Lower lobe of right lung (tissue), 2 donors: Measurements from ENCODE around the gene TTC32. TPM values are rescaled to one million over a fixed set of nuclear protein-coding genes. Genes with fewer than 3 reads are reported as not detected.

Experiments used
- ATAC-seq, 2 donors: fragments of 200-7000 bp; cut with Tn5 transposase; one replicate each; pipeline ENCODE4 v1.9.1; 2020 to 2022; ENCODE audit warnings: mild to moderate bottlenecking in 2 of 2, moderate library complexity in 2 of 2
- DNase-seq: peaks from one replicate; pipeline ENCODE4 v3.0.0-alpha.2; 2020
- H3K27ac ChIP-seq: fragments of 200-600 bp; one replicate; pipeline ENCODE4 v1.8.0; 2022
- H3K27me3 ChIP-seq: fragments of 200-600 bp; one replicate; pipeline ENCODE4 v1.8.0; 2022; ENCODE audit warnings: low read depth
- H3K36me3 ChIP-seq: fragments of 200-600 bp; one replicate; pipeline ENCODE4 v1.8.0; 2022; ENCODE audit warnings: mild to moderate bottlenecking
- H3K4me1 ChIP-seq: fragments of 200-600 bp; one replicate; pipeline ENCODE4 v1.8.0; 2022
- H3K4me3 ChIP-seq: fragments of 200-600 bp; one replicate; pipeline ENCODE4 v1.8.0; 2022; ENCODE audit warnings: mild to moderate bottlenecking
- H3K9me3 ChIP-seq: fragments of 200-600 bp; one replicate; pipeline ENCODE4 v1.8.0; 2022
- intact Hi-C: fragments of 100-400 bp; cut with DNase I; formaldehyde crosslinking; loops from one replicate; pipeline ENCODE4 v1.11.0; 2022
- total RNA-seq: library from RNA; stranded (reverse); fragmentation: NEBNext Ultra II Directional; extraction: Animal tissue kit (Norgen Biotek cat#: 25700); gene quantifications from one replicate; pipeline ENCODE4 v1.2.1, GENCODE V29; 2021
- TF ChIP-seq, protein P1 (sequence below): fragments of 200-600 bp; IDR thresholded peaks from one replicate; pipeline ENCODE4 v1.8.0; 2022; ENCODE audit warnings: antibody characterized with exemption, mild to moderate bottlenecking
- donor health status: DM: no; HTN: yes; CAD: no; lungs with severe emphysema.

TTC32 gene
- total RNA-seq, 1 donor from 2014 or later = 10.3 TPM

DNA sequence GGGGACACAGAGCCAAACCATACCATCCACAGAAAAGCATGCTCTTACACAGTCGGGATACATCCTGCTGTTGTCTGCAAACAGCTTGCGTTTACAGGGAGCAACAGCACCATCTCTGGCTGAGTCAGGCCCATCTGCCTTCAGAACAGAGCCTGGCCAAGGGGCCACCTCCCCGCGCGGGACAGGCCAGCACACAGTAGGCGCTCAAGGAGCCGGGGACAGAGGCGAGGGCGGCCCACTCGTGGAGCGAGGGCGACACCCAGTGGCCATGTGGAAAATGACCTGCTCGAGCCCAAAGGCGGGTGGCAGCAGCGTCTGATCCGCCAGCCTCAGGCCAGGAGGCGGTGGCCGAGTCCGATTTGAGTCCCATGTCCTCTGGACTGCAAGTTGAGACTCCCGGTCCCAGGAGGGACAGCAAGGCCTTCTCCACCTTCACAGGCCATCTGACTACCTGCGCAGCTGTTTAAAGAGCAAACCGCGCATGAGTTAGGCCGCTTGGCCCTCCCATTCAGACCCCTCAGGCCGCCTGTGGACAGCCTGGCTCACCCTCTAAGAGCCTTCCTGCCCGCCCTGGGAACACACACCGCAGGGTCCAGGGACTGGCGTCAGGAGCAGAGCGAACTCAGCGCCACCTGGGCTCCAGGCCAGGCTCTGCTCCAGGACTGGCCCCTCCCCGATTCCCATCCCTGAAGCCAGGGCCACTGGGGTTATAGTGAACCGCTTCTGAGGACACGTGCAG, 38.3 kb downstream of the TTC32 start:
- TF ChIP-seq, protein P1, sequence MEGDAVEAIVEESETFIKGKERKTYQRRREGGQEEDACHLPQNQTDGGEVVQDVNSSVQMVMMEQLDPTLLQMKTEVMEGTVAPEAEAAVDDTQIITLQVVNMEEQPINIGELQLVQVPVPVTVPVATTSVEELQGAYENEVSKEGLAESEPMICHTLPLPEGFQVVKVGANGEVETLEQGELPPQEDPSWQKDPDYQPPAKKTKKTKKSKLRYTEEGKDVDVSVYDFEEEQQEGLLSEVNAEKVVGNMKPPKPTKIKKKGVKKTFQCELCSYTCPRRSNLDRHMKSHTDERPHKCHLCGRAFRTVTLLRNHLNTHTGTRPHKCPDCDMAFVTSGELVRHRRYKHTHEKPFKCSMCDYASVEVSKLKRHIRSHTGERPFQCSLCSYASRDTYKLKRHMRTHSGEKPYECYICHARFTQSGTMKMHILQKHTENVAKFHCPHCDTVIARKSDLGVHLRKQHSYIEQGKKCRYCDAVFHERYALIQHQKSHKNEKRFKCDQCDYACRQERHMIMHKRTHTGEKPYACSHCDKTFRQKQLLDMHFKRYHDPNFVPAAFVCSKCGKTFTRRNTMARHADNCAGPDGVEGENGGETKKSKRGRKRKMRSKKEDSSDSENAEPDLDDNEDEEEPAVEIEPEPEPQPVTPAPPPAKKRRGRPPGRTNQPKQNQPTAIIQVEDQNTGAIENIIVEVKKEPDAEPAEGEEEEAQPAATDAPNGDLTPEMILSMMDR = peak; percentile 97
- no peak overlapping the region for H3K4me3 ChIP-seq
- H3K27me3 ChIP-seq = no peaks in the 10 kb centered on the region
- ATAC-seq = peak; percentile 86 to 88
- H3K4me1 ChIP-seq = peaks cover 10% of the 10 kb centered on the region
- peak; percentile 82 for DNase-seq
- intact Hi-C loops = no loop called here
- H3K27ac ChIP-seq = no peak overlapping the region
- no peaks in the 10 kb centered on the region for H3K9me3 ChIP-seq
- H3K36me3 ChIP-seq = no peaks in the 10 kb centered on the region

DNA sequence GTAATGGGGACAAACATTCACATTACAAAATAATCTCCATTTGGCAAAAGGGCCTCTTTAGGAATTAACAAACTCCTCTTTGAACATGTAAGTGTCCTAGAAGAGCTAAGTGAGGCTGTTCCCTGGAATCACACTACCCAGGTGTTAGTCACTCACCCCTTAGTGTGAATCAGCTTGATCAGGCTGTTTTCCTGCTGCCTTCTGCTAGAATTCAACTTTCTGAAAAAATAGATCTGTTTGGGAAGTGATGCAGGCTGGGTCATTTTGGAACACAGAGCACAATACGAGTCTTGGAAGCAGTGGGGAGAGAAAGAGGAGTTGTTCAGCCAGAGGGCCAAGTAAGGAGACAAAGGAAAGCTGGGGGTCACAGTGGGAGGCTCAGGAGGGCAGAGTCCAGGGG, 40.0 kb downstream of the TTC32 start:
- Histone ChIP-seq H3K4me1 (peaks cover 7% of the 10 kb centered on the region), H3K36me3 (no peaks in the 10 kb centered on the region), H3K9me3 (no peaks in the 10 kb centered on the region), H3K27me3 (no peaks in the 10 kb centered on the region), H3K27ac (no peak overlapping the region), H3K4me3 (no peak overlapping the region)
- TF ChIP-seq, protein P1 = no peak
- no peak for ATAC-seq
- intact Hi-C loops = no loop called here
- DNase-seq = no peak

DNA sequence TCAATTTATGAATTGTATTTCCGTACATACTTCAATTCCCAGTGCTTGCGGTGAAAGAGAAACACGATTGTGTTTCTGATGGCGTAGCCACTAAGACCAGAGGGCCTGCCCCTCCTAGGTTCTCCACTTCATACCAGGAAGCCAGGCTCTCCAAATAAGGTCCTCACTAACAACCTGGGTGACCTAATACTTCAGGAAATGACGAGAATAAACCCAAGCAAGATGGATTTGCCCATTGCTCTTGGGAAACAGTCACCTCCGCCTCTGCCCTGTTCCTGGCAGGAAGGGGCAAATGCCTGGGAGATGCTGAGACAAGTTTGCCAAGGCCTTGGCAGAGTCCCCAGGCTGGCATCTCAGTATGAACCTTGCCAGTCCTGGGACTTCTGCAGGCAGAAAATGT, 41.8 kb downstream of the TTC32 start:
- no peaks in the 10 kb centered on the region for H3K9me3 ChIP-seq
- TF ChIP-seq, protein P1 = no peak
- H3K4me3 ChIP-seq = no peak overlapping the region
- ATAC-seq (no peak), DNase-seq (no peak)
- intact Hi-C loops = no loop called here
- no peaks in the 10 kb centered on the region for H3K27me3 ChIP-seq
- no peak overlapping the region for H3K27ac ChIP-seq
- H3K36me3 ChIP-seq = no peaks in the 10 kb centered on the region
- H3K4me1 ChIP-seq = peaks cover 7% of the 10 kb centered on the region

DNA sequence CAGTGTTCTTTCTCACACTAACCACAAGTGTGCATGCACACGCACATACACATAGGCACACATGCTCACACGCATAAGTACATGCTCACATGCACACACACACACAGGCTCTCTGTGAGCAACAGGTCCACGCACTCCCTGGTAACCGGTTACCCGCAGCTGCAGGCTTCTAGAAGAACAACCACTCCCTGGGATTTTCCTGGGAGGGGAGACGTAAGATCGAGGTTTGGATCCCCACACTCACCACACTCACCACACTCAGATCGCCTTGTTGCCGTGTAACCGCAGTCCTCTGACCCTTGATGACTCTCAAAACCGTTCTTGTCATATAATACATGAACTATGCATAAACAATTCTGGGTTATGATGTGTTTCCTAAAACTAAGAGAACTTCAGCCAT, 42.2 kb downstream of the TTC32 start:
- H3K36me3 ChIP-seq = no peaks in the 10 kb centered on the region
- TF ChIP-seq, protein P1 = no peak
- intact Hi-C loops = no loop called here

DNA sequence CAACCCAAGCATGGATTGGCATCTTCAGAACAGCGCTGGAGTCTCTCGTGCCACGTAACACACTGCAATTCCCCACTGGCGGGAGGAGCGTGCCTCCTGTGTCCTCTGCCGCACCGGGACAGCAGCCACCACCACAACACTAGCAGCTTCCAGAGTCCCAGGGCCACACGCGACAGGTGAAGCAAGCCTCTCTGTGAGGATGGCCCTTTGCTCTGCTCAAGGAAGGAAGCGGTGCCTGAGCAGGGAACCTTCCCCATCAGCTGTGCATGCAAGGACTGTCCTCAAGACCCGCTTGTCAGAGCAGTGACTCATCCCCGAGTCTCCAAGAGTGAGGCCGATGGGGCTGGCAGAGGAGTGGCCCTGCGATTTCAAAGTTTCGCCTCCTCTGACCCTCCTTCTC, 44.0 kb downstream of the TTC32 start:
- no peak for DNase-seq
- TF ChIP-seq, protein P1 = no peak
- no peaks in the 10 kb centered on the region for H3K36me3 ChIP-seq
- H3K9me3 ChIP-seq = no peaks in the 10 kb centered on the region
- no peaks in the 10 kb centered on the region for H3K27me3 ChIP-seq
- intact Hi-C loops = no loop called here
- no peak for ATAC-seq
- no peak overlapping the region for H3K27ac ChIP-seq
- no peak overlapping the region for H3K4me3 ChIP-seq
- H3K4me1 ChIP-seq = no peaks in the 10 kb centered on the region

More for the DNA sequence above, 42.2 kb downstream of the TTC32 start:
- Histone ChIP-seq H3K27me3 (no peaks in the 10 kb centered on the region), H3K9me3 (no peaks in the 10 kb centered on the region), H3K4me1 (peaks cover 7% of the 10 kb centered on the region), H3K4me3 (no peak overlapping the region), H3K27ac (no peak overlapping the region)
- ATAC-seq (no peak), DNase-seq (no peak)
